ENCODE measurements around the gene RGS7BP.

GRCh38 chr5:64486163-64486562 lies 19.7 kb upstream of the RGS7BP start:
- TF ChIP-seq CTCF (IDR thresholded peaks at IDR 0.05; ENCODE audit: low read length), result no peak
- no peak for TF ChIP-seq EZH2 (optimal IDR thresholded peaks at IDR 0.05; ENCODE audit: low read depth, low read length)

All from MM.1S (cell line).